T-cell (primary cell): ENCODE results near the gene C6orf58. TPM values are rescaled to one million over a fixed set of nuclear protein-coding genes. Genes with fewer than 3 reads are reported as not detected.

Experiments used
- ATAC-seq, 4 experiments: fragments of 200-7000 bp in 3 of 4; fragments of 150-1000 bp in 1 of 4; cut with Tn5 transposase; replicated peaks in 1 of 4; 1 replicate in 3 of 4; 2 replicates in 1 of 4; pipeline ENCODE4 v1.10.0; 2021; ENCODE audit warnings: moderate library complexity in 3 of 4, mild to moderate bottlenecking in 2 of 4, moderate number of reproducible peaks in 1 of 4
- CTCF ChIA-PET, 2 donors: fragments of 300-600 bp; sonication (Branson Sonifier 250); formaldehyde crosslinking; loops; one replicate each; lab custom pipeline; 2022; ENCODE audit warnings: antibody characterized with exemption in 2 of 2; lab: Charles Lee
- POLR2A ChIA-PET, 2 donors: fragments of 300-600 bp; sonication (Branson Sonifier 250); formaldehyde crosslinking; loops; one replicate each; lab custom pipeline; 2022; ENCODE audit warnings: antibody characterized with exemption in 2 of 2; lab: Charles Lee
- DNase-seq, 35 experiments: peaks; one replicate each; pipeline versions ENCODE4 v3.0.0 to v3.0.0-alpha.2; 2013 to 2023
- H3K27ac ChIP-seq: one replicate; pipeline ENCODE4 v1.5.1; 2013; ENCODE audit warnings: low read length
- H3K27me3 ChIP-seq, 2 experiments: replicated peaks in 1 of 2; 1 replicate in 1 of 2; 2 replicates in 1 of 2; pipeline versions ENCODE4 v1.6.1 to v1.7.0; 2013; ENCODE audit warnings: low read length in 1 of 2, mixed read lengths in 1 of 2; ENCODE audit not compliant: control insufficient read depth in 2 of 2, insufficient read depth in 2 of 2; ENCODE audit errors: extremely low read depth in 1 of 2
- H3K36me3 ChIP-seq, 2 donors: 1 replicate in 1 of 2; 2 replicates in 1 of 2; pipeline versions ENCODE4 v1.6.1 to v1.7.0; 2013; ENCODE audit warnings: low read length in 1 of 2; ENCODE audit not compliant: control insufficient read depth in 2 of 2, insufficient read depth in 1 of 2; ENCODE audit errors: extremely low read depth in 1 of 2
- H3K4me1 ChIP-seq, 2 experiments: 1 replicate in 1 of 2; 2 replicates in 1 of 2; pipeline versions ENCODE4 v1.6.1 to v1.7.0; 2013; ENCODE audit warnings: low read length in 2 of 2, mixed read lengths in 1 of 2; ENCODE audit not compliant: insufficient read depth in 2 of 2, control insufficient read depth in 1 of 2; ENCODE audit errors: extremely low read depth in 1 of 2
- H3K4me3 ChIP-seq, 2 donors: 1 replicate in 1 of 2; 2 replicates in 1 of 2; pipeline versions ENCODE4 v1.5.1 to v1.7.0; 2013; ENCODE audit warnings: mild to moderate bottlenecking in 2 of 2, low read length in 1 of 2, moderate library complexity in 1 of 2; ENCODE audit not compliant: control insufficient read depth in 1 of 2; ENCODE audit errors: extremely low read depth in 1 of 2
- H3K9me3 ChIP-seq: 2 replicates; pipeline ENCODE4 v1.7.0; 2013
- H3K27ac Mint-ChIP-seq, 2 donors: one replicate each; pipeline ENCODE4 v1.8.0; 2020 to 2021; ENCODE audit warnings: mild to moderate bottlenecking in 2 of 2, mixed read lengths in 2 of 2
- H3K27me3 Mint-ChIP-seq, 2 donors: one replicate each; pipeline ENCODE4 v1.8.0; 2021 to 2022; ENCODE audit warnings: mixed read lengths in 2 of 2
- H3K36me3 Mint-ChIP-seq: one replicate; pipeline ENCODE4 v1.8.0; 2021; ENCODE audit warnings: mixed read lengths
- H3K4me1 Mint-ChIP-seq, 3 donors: one replicate each; pipeline ENCODE4 v1.8.0; 2020 to 2022; ENCODE audit warnings: mixed read lengths in 3 of 3, mild to moderate bottlenecking in 1 of 3
- H3K4me3 Mint-ChIP-seq, 3 donors: one replicate each; pipeline ENCODE4 v1.8.0; 2020 to 2022; ENCODE audit warnings: mild to moderate bottlenecking in 3 of 3, mixed read lengths in 3 of 3, moderate library complexity in 3 of 3
- H3K9me3 Mint-ChIP-seq, 3 donors: one replicate each; pipeline ENCODE4 v1.8.0; 2020 to 2022; ENCODE audit warnings: mixed read lengths in 3 of 3
- WGBS: methylation state at CpG from one replicate; pipeline ENCODE4 v1.1.5; 2013; ENCODE audit warnings: missing lambda C conversion rate; ENCODE audit not compliant: insufficient coverage; 5-methylcytosine and 5-hydroxymethylcytosine counted together
- total RNA-seq, 35 experiments: library from RNA in 6 of 35; stranded (reverse) in 6 of 35; fragments of 120-200 nt in 1 of 35; gene quantifications; one replicate each; pipeline versions ENCODE4 v1.2.1 to v1.2.4 and lab custom pipeline; 2013 to 2026

C6orf58 gene
- total RNA-seq (not detected), total RNA-seq (lab: John Stamatoyannopoulos, UW) (0 to 0.22 (median 0) reads per million in 29 experiments)
- not detected for total RNA-seq (2013)

DNA sequence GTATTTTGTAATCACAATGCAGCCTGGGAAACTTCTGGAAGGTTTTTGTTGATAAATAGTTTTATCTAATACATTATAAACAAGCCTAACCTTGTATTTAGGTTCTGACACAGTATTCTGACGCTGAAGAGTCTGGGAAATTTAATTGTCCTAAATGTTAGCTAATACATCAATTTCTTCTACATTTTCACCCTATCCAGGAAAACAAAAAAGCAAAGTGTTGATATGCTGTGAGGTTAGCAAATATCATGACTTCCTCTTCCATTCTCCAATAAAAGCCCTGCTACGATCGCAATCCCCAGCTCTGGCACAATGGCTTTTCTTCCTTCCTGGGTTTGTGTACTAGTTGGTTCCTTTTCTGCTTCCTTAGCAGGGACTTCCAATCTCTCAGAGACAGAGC, at the start of gene C6orf58:
TSS of gene C6orf58 (plus strand) at position 301 of the 400 bp plus-strand sequence. CDS start at position 313, 12 bp downstream.
- Histone ChIP-seq H3K27ac (no peak within 1 kb of the TSS), H3K36me3 (no peaks in the 10 kb centered on the region), H3K9me3 (no peaks in the 10 kb centered on the region), H3K4me1 (no peaks in the 10 kb centered on the region), H3K27me3 (no peaks in the 10 kb centered on the region), H3K4me3 (no peak within 1 kb of the TSS)
- ATAC-seq (no peak), DNase-seq (no peak)
- POLR2A ChIA-PET, result no interaction called here
- H3K36me3 Mint-ChIP-seq, result no peaks in the 10 kb centered on the region
- WGBS, result no CpG with 5 or more reads among the region's 3 CpGs
- H3K27ac Mint-ChIP-seq, result no peak within 1 kb of the TSS
- no peak within 1 kb of the TSS for H3K4me3 Mint-ChIP-seq
- no peaks in the 10 kb centered on the region for H3K9me3 Mint-ChIP-seq
- CTCF ChIA-PET, result no interaction called here
- H3K27me3 Mint-ChIP-seq, result peaks cover 10 to 17% of the 10 kb centered on the region in 2 donors
- no peaks in the 10 kb centered on the region for H3K4me1 Mint-ChIP-seq

DNA sequence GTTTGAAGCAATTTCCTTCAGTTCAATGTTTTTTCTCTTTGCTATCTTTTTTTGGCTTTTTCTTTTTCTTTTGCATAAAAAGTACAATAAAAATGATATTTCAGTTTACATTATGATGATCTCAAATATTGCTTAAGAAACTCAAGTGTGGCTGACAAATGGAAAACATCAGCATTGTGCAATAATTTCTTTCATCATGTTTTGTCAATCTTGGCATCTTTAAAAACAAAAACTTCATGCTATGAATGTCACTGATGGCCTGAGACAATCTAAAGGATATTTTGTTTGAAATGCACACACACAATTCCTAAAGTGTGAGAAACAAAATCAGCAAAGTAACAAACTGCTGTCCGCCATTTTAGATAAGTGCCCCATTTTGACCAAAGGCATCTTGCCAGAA, 44.0 kb upstream of the C6orf58 start:
- Histone ChIP-seq H3K4me1 (no peaks in the 10 kb centered on the region), H3K4me3 (no peak overlapping the region), H3K27me3 (no peaks in the 10 kb centered on the region), H3K36me3 (no peaks in the 10 kb centered on the region), H3K27ac (no peak overlapping the region), H3K9me3 (no peaks in the 10 kb centered on the region)
- H3K27ac Mint-ChIP-seq, result no peak overlapping the region
- ATAC-seq (no peak), DNase-seq (no peak)
- H3K27me3 Mint-ChIP-seq, result peaks cover 8 to 25% of the 10 kb centered on the region in 2 donors
- POLR2A ChIA-PET, result no interaction called here
- no peaks in the 10 kb centered on the region for H3K36me3 Mint-ChIP-seq
- H3K4me3 Mint-ChIP-seq, result no peak overlapping the region
- WGBS, result no CpG with 5 or more reads among the region's 1 CpG
- H3K9me3 Mint-ChIP-seq, result no peaks in the 10 kb centered on the region
- CTCF ChIA-PET, result no interaction called here
- no peaks in the 10 kb centered on the region for H3K4me1 Mint-ChIP-seq

GRCh38 chr6:127533736-127534135, 43.2 kb upstream of the C6orf58 start:
- Mint-ChIP-seq H3K9me3 (no peaks in the 10 kb centered on the region), H3K4me3 (no peak overlapping the region), H3K27ac (no peak overlapping the region), H3K4me1 (no peaks in the 10 kb centered on the region), H3K36me3 (no peaks in the 10 kb centered on the region), H3K27me3 (peaks cover 4 to 25% of the 10 kb centered on the region in 2 donors)
- no peaks in the 10 kb centered on the region for H3K27me3 ChIP-seq
- H3K36me3 ChIP-seq, result no peaks in the 10 kb centered on the region
- WGBS, result no CpG with 5 or more reads among the region's 3 CpGs
- DNase-seq (no peak), ATAC-seq (no peak)
- H3K4me1 ChIP-seq, result no peaks in the 10 kb centered on the region
- H3K4me3 ChIP-seq, result no peak overlapping the region
- ChIA-PET CTCF (no interaction called here), POLR2A (no interaction called here)
- no peaks in the 10 kb centered on the region for H3K9me3 ChIP-seq
- H3K27ac ChIP-seq, result no peak overlapping the region

DNA sequence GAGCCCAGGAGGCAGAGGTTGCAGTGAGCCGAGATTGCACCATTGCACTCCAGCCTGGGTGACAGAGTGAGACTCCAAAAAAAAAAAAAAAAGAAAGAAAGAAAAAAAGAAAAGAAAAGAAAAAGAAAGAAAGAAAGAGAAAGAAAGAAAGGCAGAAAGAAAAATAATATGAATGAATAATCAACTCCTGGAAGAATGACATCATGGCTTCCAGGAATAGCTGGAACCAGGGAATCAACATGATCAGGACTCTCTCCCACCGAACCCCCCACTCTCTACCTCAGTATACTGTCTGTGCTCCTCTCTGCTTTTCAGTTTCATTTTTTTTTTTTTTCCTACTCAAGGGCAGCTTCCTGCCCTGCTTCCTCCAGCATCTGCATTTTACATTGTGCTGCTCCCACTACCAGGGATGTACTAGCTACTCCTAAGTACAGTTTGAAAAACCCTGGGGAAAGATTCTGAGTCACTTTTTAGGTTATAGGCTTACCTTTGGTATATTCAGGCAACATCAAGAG, 38.2 kb upstream of the C6orf58 start:
- Mint-ChIP-seq H3K36me3 (no peaks in the 10 kb centered on the region), H3K27ac (no peak overlapping the region), H3K4me1 (no peaks in the 10 kb centered on the region), H3K9me3 (no peaks in the 10 kb centered on the region), H3K27me3 (peaks cover 6 to 16% of the 10 kb centered on the region in 2 donors), H3K4me3 (no peak overlapping the region)
- DNase-seq (no peak), ATAC-seq (peak in 1 of 4 experiments; percentile 26)
- Histone ChIP-seq H3K9me3 (no peaks in the 10 kb centered on the region), H3K27ac (no peak overlapping the region), H3K27me3 (no peaks in the 10 kb centered on the region), H3K4me3 (no peak overlapping the region), H3K4me1 (no peaks in the 10 kb centered on the region), H3K36me3 (no peaks in the 10 kb centered on the region)
- POLR2A ChIA-PET, result interaction anchor here (0.7 kb wide), 2 partner anchors 24 to 401 kb away, joined by 3 to 6 read pairs; no protein-coding TSS in a partner anchor
- CTCF ChIA-PET, result interaction anchor here (0.6 to 3.6 kb wide), 30 partner anchors 9 to 1756 kb away, joined by 3 to 22 read pairs (median 4); partner anchors contain the start of gene KIAA0408 (in 1 of the 2)
- WGBS, result 61% methylated on average over 2 of the region's 2 CpGs

DNA sequence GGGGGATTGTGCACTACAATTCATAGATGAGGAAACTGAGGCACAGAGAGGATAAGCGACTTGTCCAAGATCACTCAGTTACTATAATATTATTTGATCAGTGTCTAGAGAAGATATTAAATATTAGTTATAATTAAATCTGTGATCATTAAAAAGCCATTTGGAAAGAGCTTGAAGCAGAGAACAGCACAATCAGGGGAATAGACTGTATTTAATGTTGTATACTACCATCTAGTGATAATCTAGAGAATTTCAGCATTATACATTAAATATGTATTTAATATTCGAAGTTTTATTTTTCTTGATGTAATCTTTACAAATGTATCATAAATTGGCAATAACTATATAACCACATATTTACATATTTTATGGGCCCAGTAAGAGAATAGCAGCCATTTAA, 37.7 kb upstream of the C6orf58 start:
- Histone ChIP-seq H3K4me3 (no peak overlapping the region), H3K27me3 (no peaks in the 10 kb centered on the region), H3K9me3 (no peaks in the 10 kb centered on the region), H3K36me3 (no peaks in the 10 kb centered on the region), H3K27ac (no peak overlapping the region), H3K4me1 (no peaks in the 10 kb centered on the region)
- ChIA-PET POLR2A (interaction anchor here (0.7 to 1.1 kb wide), 2 partner anchors 276 to 401 kb away, joined by 3 to 11 read pairs; no protein-coding TSS in a partner anchor), CTCF (interaction anchor here (0.6 to 3.6 kb wide), 30 partner anchors 9 to 1755 kb away, joined by 3 to 22 read pairs (median 4); no protein-coding TSS in a partner anchor)
- Mint-ChIP-seq H3K36me3 (no peaks in the 10 kb centered on the region), H3K27me3 (peaks cover 6 to 15% of the 10 kb centered on the region in 2 donors), H3K4me3 (no peak overlapping the region), H3K9me3 (no peaks in the 10 kb centered on the region), H3K4me1 (no peaks in the 10 kb centered on the region), H3K27ac (no peak overlapping the region)
- peak in 1 of 35 experiments; percentile 32 for DNase-seq
- WGBS, result no CpG with 5 or more reads among the region's 2 CpGs
- ATAC-seq, result peak in 1 of 4 experiments; percentile 62

- no peaks in the 10 kb centered on the region for H3K9me3 ChIP-seq
- no CpG with 5 or more reads among the region's 1 CpG for WGBS
- Mint-ChIP-seq H3K4me1 (no peaks in the 10 kb centered on the region), H3K4me3 (no peak overlapping the region), H3K36me3 (no peaks in the 10 kb centered on the region), H3K27me3 (peaks cover 16 to 37% of the 10 kb centered on the region in 2 donors), H3K9me3 (no peaks in the 10 kb centered on the region), H3K27ac (no peak overlapping the region)
- ChIA-PET POLR2A (no interaction called here), CTCF (interaction anchor here in 1 of 2 donors (1.1 kb wide), 1 partner anchor 81 kb away, joined by 3 read pairs; no protein-coding TSS in a partner anchor)
- no peaks in the 10 kb centered on the region for H3K36me3 ChIP-seq
- H3K27me3 ChIP-seq, result no peaks in the 10 kb centered on the region
- no peaks in the 10 kb centered on the region for H3K4me1 ChIP-seq
- ATAC-seq, result no peak
- no peak overlapping the region for H3K4me3 ChIP-seq
- peak in 9 of 35 experiments; percentile 3 to 26 (median 7) for DNase-seq
- H3K27ac ChIP-seq, result no peak overlapping the region
Observed at GRCh38 chr6:127547215-127547614, 29.8 kb upstream of the C6orf58 start.
